ENCODE results near the gene REEP1.

DNA sequence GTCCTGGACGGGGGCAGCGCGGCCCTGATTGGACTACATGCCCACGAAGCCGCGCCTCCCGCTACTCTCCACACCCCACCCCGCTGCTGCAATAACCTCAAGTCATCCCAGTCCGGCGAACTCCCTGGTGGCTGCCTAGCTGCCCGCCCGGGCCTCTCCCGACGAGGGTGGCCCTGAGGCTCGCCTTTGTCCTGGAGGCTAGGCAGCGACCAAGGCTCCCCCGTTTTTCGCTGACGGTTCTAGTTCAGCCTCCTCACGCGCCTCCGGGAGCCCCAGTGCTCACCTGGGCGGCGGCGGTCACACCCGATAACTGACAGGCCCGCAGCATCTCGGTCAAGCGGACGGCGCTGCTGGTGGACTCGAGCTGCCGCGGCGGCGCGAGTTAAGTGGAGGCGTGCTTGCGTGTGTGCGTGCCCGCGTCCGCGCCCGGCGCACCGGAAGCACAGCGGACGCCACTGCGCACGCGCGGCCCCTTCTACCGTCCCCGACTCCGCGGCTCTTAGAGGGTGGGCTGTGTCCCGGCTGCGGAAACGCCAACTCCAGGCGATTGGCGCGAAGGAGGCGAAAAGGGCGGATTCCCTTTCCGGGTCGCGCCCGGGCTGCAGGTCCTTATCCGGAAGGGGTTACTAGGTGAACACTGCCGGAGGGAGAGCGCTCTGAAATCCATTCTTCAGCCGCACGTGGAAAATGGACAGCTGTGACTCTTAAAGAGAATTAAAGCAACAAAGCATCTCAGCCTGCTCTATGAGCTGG is 142.2 kb downstream of the REEP1 start, which contains the start of gene IMMT:
- TF ChIP-seq, protein P1, sequence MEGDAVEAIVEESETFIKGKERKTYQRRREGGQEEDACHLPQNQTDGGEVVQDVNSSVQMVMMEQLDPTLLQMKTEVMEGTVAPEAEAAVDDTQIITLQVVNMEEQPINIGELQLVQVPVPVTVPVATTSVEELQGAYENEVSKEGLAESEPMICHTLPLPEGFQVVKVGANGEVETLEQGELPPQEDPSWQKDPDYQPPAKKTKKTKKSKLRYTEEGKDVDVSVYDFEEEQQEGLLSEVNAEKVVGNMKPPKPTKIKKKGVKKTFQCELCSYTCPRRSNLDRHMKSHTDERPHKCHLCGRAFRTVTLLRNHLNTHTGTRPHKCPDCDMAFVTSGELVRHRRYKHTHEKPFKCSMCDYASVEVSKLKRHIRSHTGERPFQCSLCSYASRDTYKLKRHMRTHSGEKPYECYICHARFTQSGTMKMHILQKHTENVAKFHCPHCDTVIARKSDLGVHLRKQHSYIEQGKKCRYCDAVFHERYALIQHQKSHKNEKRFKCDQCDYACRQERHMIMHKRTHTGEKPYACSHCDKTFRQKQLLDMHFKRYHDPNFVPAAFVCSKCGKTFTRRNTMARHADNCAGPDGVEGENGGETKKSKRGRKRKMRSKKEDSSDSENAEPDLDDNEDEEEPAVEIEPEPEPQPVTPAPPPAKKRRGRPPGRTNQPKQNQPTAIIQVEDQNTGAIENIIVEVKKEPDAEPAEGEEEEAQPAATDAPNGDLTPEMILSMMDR (conservative IDR thresholded peaks at IDR 0.05), result no peak
- no peak for TF ChIP-seq EZH2 (IDR thresholded peaks at IDR 0.05; ENCODE audit: low read depth)

All from PC-9 (cell line).